Stimulated activated CD8-positive, alpha-beta memory T cell treated with anti-CD3 and anti-CD28 coated beads, Interleukin-7, amount 100 ng/mL, for 24 hours (primary cell): Measurements from ENCODE around the gene AIM2.
A peak's percentile ranks its signal among the peaks of the same experiment; 100 is the strongest.
"Not testable (repeated sequence)": the region's sequence is repeated elsewhere in the genome, so short reads cannot be mapped to it uniquely, and the experiment has no call there.

Experiments
- DNase-seq: peaks from one replicate; pipeline ENCODE4 v3.0.0-alpha.2; 2020; ENCODE audit warnings: low read depth

Gene AIM2

DNA sequence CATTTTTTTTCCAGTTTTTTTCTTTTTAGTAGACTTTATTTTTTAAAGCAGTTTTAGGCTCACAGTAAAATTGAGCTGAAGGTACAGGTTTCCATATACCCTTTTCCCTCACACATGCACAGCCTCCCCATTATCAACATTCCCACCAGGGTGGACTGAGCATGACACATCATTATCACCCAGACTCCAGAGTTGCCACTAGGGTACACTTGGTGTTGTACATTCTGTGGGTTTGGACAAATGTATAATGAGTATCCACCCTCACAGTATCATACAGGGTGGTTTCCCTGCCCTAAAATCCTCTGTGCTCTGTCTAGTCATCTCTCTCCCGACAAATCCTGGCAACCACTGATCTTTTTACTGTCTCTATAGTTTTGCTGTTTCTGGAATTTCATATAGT lies 3.0 kb upstream of the AIM2 start:
- DNase-seq, result no peak

DNA sequence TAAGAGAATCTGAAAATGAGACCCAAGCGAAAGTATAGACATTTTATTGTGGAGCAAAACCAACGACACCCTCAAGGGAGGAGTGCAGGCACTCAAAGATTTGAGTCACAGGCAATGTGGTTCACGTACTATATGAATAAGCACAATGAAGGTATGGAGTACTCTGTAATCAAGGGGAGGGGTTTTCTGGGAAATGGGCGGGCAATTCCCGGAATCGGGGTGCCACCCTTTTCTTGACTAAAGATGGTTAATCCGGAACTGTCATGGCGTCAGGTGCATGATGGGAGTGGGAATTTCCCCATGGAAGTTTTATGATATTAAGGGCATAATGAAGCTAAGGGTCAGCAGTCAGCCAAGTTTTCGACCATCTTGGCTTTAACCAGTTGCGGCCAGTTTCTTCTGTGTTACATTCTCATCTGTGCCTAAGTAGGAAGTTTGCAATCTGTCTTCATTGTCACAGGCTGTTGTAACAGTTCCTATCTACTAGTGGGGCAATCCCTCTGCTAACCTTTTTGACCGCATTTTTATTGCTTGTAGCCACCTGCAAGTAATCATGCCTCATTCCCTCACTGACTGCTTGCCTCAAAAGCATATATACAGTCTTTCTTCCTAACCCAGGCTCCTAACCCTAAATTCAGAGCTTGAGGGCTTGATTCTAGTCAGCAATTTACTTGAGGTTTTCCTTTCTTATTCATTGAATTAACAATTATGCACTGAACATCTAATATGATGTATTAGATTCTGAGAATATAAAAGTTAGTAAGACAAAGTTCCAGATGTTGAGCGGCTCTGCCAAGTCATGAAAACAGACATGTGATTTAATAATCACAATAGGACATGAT lies 775 bp upstream of the AIM2 start:
- DNase-seq, result peak; percentile 95

DNA sequence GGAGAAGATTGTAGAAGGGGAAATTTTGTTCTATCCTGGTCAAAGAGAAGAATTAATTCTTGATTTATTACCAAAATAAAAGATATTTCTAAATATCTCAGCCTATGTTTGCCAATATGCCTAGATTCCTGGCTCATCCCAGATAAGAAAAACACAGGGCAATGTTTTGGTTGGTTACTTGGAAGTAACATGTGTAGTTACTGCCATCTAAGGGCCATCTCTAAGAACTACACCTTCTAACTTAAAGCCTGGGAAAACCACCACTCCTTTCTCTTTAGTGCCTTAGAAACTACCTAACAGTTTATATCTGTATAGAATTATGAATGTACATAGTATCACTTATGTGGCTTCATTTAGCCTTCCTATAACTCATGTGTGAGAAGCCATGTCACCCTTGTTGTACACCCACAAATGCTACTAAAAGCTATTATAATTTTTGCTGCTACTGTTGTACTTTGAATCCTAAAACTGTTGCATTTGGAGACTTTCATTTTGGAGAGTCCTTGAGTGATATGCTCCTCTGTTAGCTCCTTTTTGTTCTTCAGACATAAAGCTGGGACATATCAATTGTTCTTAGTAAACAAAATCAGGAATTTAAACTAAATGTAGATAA lies 4.5 kb downstream of the AIM2 start:
- DNase-seq, result no peak

DNA sequence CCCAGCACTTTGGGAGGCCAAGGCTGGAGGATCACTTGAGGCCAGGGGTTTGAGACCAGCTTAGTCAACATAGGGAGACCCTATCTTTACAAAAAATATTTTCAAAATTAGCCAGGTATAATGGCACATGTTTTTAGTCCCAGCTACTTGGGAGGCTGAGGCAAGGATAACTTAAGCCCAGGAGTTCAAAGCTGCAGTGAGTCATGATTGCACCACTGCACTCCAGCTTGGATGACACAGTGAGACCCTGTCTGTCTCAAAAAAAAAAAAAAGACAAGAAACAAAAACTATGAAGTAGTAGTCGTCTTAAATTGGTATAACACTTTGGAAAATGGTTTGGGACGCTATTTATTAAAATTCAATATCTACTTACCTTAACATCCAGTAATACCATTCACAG lies 7.7 kb downstream of the AIM2 start:
- DNase-seq, result no peak

GRCh38 chr1:159067699-159068621 lies 8.6 kb downstream of the AIM2 start:
- DNase-seq, result no peak

DNA sequence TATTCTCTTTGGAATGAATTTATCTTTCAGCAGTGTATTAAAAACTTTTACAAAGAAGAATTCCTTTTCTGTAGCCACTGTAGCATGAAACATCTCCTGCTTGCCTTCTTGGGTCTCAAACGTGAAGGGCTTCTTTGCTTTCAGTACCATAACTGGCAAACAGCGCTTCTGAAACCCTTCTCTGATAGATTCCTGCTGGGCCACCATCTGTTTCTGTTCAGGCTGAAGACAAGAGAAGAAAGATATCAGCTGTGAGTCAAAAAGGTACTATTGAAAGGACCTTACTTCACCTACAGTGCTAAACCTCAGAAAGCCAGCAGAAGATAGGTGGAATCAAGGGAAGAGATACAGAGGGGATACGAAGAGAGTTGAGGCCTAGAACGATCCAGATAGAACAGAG lies 10.5 kb downstream of the AIM2 start:
- DNase-seq, result no peak

DNA sequence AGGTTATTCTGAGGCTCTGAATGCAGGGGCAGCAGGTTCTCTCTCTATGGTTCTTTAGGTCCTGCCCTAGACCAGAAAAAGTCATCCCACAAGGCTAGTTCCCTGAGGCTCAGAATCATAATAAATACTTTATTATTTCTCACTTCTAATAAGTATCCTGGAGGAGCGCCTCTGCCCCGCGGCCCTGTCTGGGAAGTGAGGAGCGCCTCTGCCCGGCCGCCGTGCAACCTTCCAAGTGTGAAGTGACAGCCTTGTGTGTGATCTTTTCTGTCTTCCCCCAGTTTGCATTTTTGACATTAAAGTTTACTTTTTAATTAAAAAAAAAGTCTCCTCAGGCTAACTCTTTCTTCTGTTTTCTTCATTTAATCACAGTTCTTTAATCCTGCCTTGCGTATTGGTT lies 11.5 kb downstream of the AIM2 start:
- DNase-seq, result no peak

GRCh38 chr1:159058751-159059150 lies 17.8 kb downstream of the AIM2 start:
- no peak for DNase-seq

GRCh38 chr1:159056069-159056698 lies 20.4 kb downstream of the AIM2 start:
- DNase-seq, result no peak

- no peak for DNase-seq
These were observed 21.4 kb downstream of the AIM2 start for GRCh38 chr1:159055181-159055641.

- DNase-seq, result no peak
These were observed 22.1 kb downstream of the AIM2 start for GRCh38 chr1:159054427-159054826.

DNA sequence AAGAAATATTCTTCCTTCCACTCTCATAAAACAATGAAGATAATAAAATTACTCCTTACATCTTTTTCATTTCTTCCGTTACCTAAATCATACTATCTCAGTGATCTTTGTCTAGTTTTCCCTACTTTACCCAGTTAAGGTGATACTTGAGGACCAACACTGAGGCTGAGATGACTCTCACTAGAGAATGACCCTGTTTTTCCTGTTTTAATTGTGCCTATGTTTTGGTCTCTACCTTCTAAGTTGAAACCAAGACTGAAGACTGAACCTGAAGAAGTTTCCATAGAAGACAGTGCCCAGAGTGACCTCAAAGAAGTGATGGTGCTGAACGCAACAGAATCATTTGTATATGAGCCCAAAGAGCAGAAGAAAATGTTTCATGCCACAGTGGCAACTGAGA lies 25.1 kb downstream of the AIM2 start:
- no peak for DNase-seq

- DNase-seq, result not testable (repeated sequence)
These were observed 30.1 kb downstream of the AIM2 start for GRCh38 chr1:159046486-159046885.

DNA sequence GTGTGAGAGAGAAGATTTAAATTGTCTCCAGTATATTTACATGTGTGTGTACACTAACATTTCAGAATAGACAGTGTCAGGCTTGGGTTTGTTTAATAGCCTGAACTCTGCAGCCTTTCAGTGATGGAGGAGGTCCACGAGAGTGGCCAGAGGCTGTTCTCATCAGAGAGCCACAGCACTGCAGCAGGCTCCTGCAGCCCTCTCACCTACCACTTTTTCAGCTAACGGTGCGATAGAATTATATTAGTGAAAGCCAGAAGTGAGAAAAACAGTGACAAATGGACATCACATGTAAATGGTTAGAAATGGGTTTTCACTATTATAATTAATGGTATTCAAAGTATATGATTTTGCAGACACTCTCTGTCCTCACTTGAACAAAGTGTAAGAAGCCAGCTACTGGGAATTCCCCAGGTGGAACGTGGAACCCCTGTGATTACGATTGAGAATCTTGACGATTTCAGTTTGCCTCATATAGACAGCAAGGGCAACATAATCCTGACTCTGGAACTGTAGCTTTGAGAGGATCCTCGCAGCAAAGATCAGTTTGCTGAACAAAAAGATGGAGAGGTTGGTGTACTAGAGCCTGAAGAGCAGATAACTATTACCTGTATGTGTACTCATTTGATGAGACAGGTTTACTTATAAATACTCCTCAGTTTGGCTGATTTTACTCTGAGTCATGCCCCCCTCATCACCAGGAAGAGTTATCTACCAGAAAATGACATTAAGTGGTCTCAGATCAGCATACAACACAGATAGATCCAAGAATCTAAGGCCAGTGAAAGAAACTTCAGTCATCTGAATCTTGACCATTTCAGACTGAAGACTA lies 35.5 kb downstream of the AIM2 start:
- no peak for DNase-seq

DNA sequence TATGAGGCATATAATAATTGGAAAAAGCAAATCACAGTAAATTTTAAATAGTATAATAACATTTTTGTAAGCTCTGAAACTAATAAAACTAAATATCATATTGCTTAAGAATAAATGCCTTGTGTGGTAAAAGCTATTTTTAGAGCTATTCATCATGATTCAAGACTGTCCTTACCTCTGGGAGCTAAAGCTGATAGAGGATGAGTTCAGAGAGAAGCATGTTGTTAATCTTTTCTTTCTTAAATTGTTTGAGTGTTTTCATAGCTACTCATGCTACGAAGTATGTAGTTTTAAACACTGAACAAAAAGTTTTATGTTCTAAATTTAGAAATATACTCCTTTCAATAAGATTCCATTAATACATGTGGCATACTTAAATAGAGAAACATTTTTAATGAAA lies 36.4 kb downstream of the AIM2 start:
- no peak for DNase-seq

- no peak for DNase-seq
These were observed 45.6 kb downstream of the AIM2 start for GRCh38 chr1:159030877-159031447.

DNA sequence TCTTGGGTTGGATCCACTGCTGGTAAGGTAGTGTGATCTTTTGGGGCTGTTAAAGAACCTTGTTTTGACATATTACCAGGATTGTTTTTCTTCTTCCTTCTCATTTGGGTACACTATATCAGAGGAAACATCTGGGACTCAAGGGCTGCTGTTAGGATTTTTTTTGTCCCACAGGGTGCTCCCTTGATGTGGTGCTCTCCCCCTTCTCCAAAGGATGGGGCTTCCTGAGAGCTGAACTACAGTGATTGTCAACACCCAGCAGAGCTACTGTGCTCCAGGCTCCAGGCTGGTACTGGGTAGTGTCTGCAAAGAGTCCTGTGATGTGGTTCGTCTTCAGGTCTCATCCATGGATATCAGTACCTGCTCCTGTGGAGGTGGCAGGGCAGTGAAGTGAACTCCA lies 46.3 kb downstream of the AIM2 start:
- DNase-seq, result no peak

GRCh38 chr1:159026841-159027240 lies 49.7 kb downstream of the AIM2 start:
- DNase-seq, result not testable (repeated sequence)

GRCh38 chr1:159025043-159025442 lies 51.5 kb downstream of the AIM2 start:
- DNase-seq, result no peak

GRCh38 chr1:159023723-159024122 lies 52.8 kb downstream of the AIM2 start:
- DNase-seq, result no peak

- no peak for DNase-seq
These were observed 61.1 kb downstream of the AIM2 start for GRCh38 chr1:159015440-159015909.
